ENCODE measurements around the gene SMIM36.
"Not testable (repeated sequence)": the region's sequence is repeated elsewhere in the genome, so short reads cannot be mapped to it uniquely, and the experiment has no call there.

Gene SMIM36

DNA sequence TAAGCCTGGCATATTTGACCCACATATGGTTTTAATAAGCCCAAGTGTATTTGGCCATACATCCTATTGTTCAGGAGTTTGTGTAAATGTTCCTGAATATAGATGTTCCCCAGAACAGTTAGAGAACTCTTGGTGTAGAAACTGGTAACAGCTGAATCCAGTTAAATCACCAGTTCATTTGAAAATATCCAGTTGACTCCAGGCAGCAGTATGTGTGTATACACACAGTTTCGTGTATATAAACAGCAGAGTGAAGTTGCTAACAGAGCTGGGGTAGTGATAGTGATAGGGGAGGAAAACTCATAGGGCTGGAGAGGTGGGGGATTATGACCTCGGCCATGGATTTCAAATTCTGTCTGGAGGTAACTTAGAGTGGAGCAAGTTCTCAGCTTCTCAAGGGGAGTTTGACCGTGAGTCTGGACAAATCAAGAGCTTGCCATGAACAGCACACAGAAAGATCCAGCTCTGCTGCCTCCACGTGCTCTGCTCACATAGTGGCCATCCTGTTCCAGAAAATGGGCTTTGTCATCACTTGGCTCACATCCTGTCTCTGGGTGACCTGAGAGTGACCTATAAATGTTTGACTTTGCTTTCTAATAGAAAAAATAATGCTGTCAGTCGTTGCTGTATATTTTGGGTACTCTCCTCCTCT, 59.0 kb downstream of the SMIM36 start:
- H3K27ac ChIP-seq (ENCODE audit: low read length), result peak overlapping the region; percentile 78
- no peaks in the 10 kb centered on the region for H3K36me3 ChIP-seq (ENCODE audit: control insufficient read depth in 1 of 2, insufficient read depth in 2 of 2, low read length in 2 of 2)
- H3K4me1 ChIP-seq (ENCODE audit: control insufficient read depth in 1 of 2, insufficient read depth in 2 of 2, low read length in 2 of 2), result peaks cover 4 to 19% of the 10 kb centered on the region in 2 donors
- no peaks in the 10 kb centered on the region for H3K27me3 ChIP-seq (ENCODE audit: low read depth, low read length)
- no peaks in the 10 kb centered on the region for H3K9me3 ChIP-seq (ENCODE audit: control insufficient read depth in 1 of 2, low read length in 2 of 2)
- H3K4me3 ChIP-seq (ENCODE audit: low read depth in 1 of 2, low read length in 2 of 2), result no peak overlapping the region

DNA sequence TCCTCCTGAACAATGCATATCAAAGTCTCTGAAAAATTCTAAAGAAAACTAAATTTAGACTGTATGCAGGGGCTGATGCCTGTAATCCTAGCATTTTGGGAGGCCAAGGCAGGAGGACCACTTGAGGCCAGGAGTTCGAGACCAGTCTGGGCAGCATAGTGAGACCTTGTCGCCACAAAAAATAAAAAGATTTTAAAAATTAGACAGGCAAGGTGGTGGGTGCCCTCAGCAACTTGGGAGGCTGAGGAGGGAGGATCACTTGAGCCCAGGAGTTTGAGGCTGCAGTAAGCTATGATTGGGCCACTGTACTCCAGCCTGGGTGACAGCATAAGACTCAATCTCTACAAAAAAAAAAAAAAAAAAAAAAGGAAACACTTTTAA, 59.5 kb downstream of the SMIM36 start:
- Histone ChIP-seq H3K9me3 (ENCODE audit: control insufficient read depth in 1 of 2, low read length in 2 of 2) (no peaks in the 10 kb centered on the region), H3K27me3 (ENCODE audit: low read depth, low read length) (no peaks in the 10 kb centered on the region), H3K27ac (ENCODE audit: low read length) (peak overlapping the region; percentile 78), H3K4me3 (ENCODE audit: low read depth in 1 of 2, low read length in 2 of 2) (peak overlapping the region in 1 of 2 donors; percentile 25), H3K4me1 (ENCODE audit: control insufficient read depth in 1 of 2, insufficient read depth in 2 of 2, low read length in 2 of 2) (peaks cover 4 to 19% of the 10 kb centered on the region in 2 donors), H3K36me3 (ENCODE audit: control insufficient read depth in 1 of 2, insufficient read depth in 2 of 2, low read length in 2 of 2) (no peaks in the 10 kb centered on the region)

DNA sequence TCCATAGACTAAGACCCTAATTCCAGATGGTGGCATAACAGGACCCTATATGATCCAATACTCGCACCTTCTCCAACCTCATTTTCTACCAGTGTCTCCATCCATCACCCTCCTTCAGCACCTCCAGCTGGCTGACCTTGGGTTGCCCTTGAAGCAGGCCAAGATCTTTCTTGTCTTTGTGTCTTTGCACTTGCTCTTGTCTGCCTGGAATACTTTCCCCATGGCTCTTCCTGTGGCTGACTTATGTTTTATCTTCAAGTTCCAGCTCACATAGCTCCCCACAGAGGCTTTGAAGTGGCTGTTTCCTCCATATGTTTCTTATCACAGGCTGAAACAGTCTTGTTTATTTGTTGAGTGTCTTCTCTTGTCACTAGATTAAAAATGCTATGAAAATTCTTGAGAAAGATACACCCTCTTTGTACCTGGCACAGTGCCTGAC, 60.0 kb downstream of the SMIM36 start:
- H3K4me1 ChIP-seq (ENCODE audit: control insufficient read depth in 1 of 2, insufficient read depth in 2 of 2, low read length in 2 of 2), result peaks cover 4 to 22% of the 10 kb centered on the region in 2 donors

DNA sequence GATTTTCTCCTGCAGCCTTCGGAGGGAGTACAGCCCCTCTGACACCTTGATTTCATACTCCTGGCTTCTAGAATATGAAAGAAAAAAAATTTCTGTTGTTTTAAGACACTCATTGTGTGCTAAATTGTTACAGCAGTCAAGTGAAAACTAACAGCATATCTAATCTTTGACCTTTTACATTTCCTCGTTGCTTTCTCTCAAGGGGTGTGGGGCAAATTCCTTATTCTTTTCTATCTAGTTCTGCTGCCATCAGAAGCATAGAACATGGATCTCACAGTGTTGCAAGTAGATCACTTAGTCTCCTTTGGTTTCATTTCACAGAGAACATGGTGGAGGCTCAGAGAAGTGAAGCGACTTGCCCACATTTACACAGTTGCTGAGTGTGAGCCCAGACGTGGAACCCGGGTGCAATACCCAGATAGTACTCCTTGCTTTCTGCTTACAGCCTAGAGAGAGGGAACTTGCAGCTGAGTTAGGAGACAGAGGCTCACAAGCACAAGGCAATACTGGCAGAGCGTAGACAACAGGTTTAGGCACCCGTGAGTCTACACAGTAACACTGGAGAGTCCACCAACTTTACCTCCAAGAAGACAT, 60.9 kb downstream of the SMIM36 start:
- H3K27me3 ChIP-seq (ENCODE audit: low read depth, low read length), result no peaks in the 10 kb centered on the region
- H3K4me3 ChIP-seq (ENCODE audit: low read depth in 1 of 2, low read length in 2 of 2), result no peak overlapping the region
- H3K36me3 ChIP-seq (ENCODE audit: control insufficient read depth in 1 of 2, insufficient read depth in 2 of 2, low read length in 2 of 2), result no peaks in the 10 kb centered on the region
- no peaks in the 10 kb centered on the region for H3K9me3 ChIP-seq (ENCODE audit: control insufficient read depth in 1 of 2, low read length in 2 of 2)
- no peak overlapping the region for H3K27ac ChIP-seq (ENCODE audit: low read length)
- peaks cover 4 to 24% of the 10 kb centered on the region in 2 donors for H3K4me1 ChIP-seq (ENCODE audit: control insufficient read depth in 1 of 2, insufficient read depth in 2 of 2, low read length in 2 of 2)

More for the DNA sequence above, 60.0 kb downstream of the SMIM36 start:
- H3K4me3 ChIP-seq (ENCODE audit: low read depth in 1 of 2, low read length in 2 of 2), result peak overlapping the region in 1 of 2 donors; percentile 25
- peak overlapping the region; percentile 78 for H3K27ac ChIP-seq (ENCODE audit: low read length)
- H3K27me3 ChIP-seq (ENCODE audit: low read depth, low read length), result no peaks in the 10 kb centered on the region
- no peaks in the 10 kb centered on the region for H3K9me3 ChIP-seq (ENCODE audit: control insufficient read depth in 1 of 2, low read length in 2 of 2)
- no peaks in the 10 kb centered on the region for H3K36me3 ChIP-seq (ENCODE audit: control insufficient read depth in 1 of 2, insufficient read depth in 2 of 2, low read length in 2 of 2)

DNA sequence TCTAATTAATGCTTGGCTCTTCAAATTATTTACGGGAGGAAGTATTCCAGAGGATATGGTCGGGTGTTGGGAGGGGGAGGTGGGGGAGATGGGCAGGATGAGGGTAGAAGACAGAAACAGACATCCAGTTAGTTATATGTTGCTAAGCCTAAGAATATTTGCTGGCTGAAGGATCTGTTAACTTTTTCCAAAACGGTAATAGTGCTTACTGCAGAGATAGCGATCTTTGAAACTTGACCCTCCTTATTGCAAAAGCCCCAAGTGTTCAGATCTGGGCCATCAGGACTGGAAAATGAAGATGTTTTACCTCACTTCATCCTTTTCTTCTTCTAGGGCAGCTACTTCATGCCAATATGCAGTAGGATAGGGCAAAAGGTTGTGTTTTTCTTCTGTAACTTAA, 62.6 kb downstream of the SMIM36 start:
- Histone ChIP-seq H3K4me3 (ENCODE audit: low read depth in 1 of 2, low read length in 2 of 2) (no peak overlapping the region), H3K9me3 (ENCODE audit: control insufficient read depth in 1 of 2, low read length in 2 of 2) (no peaks in the 10 kb centered on the region), H3K27ac (ENCODE audit: low read length) (no peak overlapping the region), H3K4me1 (ENCODE audit: control insufficient read depth in 1 of 2, insufficient read depth in 2 of 2, low read length in 2 of 2) (peaks cover under 1 to 21% of the 10 kb centered on the region in 2 donors), H3K36me3 (ENCODE audit: control insufficient read depth in 1 of 2, insufficient read depth in 2 of 2, low read length in 2 of 2) (no peaks in the 10 kb centered on the region), H3K27me3 (ENCODE audit: low read depth, low read length) (no peaks in the 10 kb centered on the region)

DNA sequence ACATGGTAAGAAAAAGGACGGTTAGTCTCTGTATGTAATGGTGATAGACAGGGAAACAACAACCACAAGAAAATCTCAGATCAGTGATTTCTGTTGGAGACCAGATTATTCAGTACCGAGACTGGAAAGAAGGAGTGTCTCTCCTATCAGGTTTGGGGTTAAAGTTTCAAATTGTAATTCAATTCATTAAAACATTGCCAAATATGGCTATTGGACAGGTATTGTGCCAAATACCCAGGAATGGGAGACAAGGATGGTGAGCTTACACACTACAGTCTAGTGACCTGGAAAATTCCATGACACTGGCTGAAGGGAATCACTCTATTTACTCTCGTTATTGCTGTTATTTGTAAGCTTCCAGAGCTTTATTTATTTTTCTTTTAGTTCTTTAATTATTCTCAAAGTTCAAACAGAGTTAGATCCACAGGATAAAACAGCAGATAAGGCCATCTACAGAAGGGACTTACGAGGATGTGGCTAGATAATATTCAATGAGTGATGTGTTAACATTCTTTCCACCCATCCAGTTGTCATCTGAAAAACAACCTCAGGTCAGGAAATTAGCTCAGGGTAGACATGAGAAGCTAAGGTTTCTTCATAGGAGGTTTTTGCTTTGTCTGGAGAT, 64.6 kb downstream of the SMIM36 start:
- H3K27me3 ChIP-seq (ENCODE audit: low read depth, low read length), result no peaks in the 10 kb centered on the region
- no peaks in the 10 kb centered on the region for H3K36me3 ChIP-seq (ENCODE audit: control insufficient read depth in 1 of 2, insufficient read depth in 2 of 2, low read length in 2 of 2)
- peak overlapping the region; percentile 24 for H3K27ac ChIP-seq (ENCODE audit: low read length)
- H3K4me1 ChIP-seq (ENCODE audit: control insufficient read depth in 1 of 2, insufficient read depth in 2 of 2, low read length in 2 of 2), result peaks cover 0 to 22% of the 10 kb centered on the region in 2 donors
- no peak overlapping the region for H3K4me3 ChIP-seq (ENCODE audit: low read depth in 1 of 2, low read length in 2 of 2)
- no peaks in the 10 kb centered on the region for H3K9me3 ChIP-seq (ENCODE audit: control insufficient read depth in 1 of 2, low read length in 2 of 2)

DNA sequence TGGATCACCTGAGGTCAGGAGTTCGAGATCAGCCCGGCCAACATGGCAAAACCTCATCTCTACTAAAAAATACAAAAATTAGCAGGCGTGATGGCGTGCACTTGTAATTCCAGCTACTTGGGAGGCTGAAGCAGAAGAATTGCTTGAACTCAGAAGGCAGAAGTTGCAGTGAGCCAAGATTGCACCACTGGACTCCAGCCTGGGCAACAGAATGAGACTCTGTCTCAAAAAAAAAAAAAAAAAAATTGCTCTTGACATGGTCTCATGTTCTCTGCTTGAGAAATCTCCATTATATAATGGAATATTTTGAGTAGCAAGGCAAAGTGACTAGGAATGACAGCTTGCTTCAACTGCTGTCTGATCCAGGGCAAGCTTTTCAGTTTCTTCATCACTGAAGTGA, 65.2 kb downstream of the SMIM36 start:
- H3K36me3 ChIP-seq (ENCODE audit: control insufficient read depth in 1 of 2, insufficient read depth in 2 of 2, low read length in 2 of 2); H3K4me3 ChIP-seq (ENCODE audit: low read depth in 1 of 2, low read length in 2 of 2); H3K27me3 ChIP-seq (ENCODE audit: low read depth, low read length); H3K9me3 ChIP-seq (ENCODE audit: control insufficient read depth in 1 of 2, low read length in 2 of 2): not testable (repeated sequence)
- Histone ChIP-seq H3K27ac (ENCODE audit: low read length) (peak overlapping the region; percentile 24), H3K4me1 (ENCODE audit: control insufficient read depth in 1 of 2, insufficient read depth in 2 of 2, low read length in 2 of 2) (peaks cover 0 to 23% of the 10 kb centered on the region in 2 donors)

DNA sequence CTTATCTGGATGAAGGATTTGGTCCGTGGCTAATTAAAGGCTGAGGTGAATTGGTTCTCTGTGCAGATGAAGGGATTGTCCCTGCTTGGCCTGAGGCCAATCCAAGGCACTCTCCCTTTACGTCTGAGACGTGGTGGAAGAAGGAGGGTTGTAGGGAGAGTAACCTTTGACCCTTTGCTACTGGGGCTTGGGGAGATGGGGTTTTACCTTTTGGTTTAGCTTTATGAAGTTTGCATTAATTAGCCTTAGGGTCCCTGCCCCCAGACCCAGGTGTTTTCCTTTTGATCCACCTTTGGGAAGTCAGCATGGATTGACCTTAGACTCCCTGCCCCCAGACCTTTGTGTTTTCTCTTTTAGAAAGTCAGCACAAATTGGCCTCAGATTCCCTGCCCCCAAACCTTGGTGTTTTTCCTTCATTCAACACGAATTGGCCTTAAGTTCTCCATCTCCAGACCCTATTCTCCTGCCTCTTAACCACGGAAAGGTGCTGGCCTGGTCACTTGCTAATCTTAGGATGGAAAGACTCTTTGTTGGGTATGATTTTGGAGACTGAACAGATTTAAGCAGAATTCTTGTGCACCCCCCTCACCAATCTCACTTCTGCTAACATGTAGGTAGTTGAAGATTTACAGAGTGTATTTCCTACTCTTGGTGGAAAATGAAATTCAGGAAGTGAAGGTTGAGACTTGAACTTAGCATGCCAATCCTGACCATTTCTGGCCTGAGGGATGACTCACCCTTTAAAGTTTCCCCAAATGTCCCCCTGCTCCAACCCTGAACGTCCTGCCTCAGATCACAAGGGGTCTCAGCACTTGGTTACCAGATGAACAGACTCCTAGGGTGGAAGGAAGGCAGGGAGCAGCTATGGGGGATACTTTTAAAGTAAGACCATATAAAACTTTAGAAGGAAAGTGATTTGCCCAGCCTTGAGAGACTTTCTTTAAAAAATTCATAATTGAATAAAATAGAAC, 66.5 kb downstream of the SMIM36 start:
- H3K4me3 ChIP-seq (ENCODE audit: low read depth in 1 of 2, low read length in 2 of 2), result no peak overlapping the region
- H3K36me3 ChIP-seq (ENCODE audit: control insufficient read depth in 1 of 2, insufficient read depth in 2 of 2, low read length in 2 of 2), result no peaks in the 10 kb centered on the region
- H3K27me3 ChIP-seq (ENCODE audit: low read depth, low read length), result no peaks in the 10 kb centered on the region
- no peaks in the 10 kb centered on the region for H3K9me3 ChIP-seq (ENCODE audit: control insufficient read depth in 1 of 2, low read length in 2 of 2)
- H3K27ac ChIP-seq (ENCODE audit: low read length), result peak overlapping the region; percentile 88
- peaks cover 0 to 25% of the 10 kb centered on the region in 2 donors for H3K4me1 ChIP-seq (ENCODE audit: control insufficient read depth in 1 of 2, insufficient read depth in 2 of 2, low read length in 2 of 2)

DNA sequence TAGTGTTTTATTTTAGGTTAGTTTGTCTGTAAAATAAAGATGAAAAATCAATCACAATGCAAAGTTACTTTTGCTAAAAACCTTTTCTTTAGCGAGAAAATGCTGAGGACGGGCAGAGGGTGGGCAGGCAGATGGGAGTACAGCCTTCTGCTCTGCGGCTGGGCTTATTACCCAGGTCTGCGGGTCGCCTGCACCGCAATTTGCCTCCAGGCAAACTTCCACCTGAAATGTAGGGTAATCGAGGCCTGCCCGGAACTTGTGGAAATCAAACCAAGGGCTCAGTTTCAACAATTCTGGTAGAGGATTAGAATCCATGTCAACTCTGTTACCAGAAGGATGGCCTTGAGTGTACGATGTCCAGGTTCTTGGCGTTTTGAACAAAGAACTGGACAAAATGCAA, 67.3 kb downstream of the SMIM36 start:
- Histone ChIP-seq H3K4me3 (ENCODE audit: low read depth in 1 of 2, low read length in 2 of 2) (no peak overlapping the region), H3K27me3 (ENCODE audit: low read depth, low read length) (no peaks in the 10 kb centered on the region), H3K27ac (ENCODE audit: low read length) (peak overlapping the region; percentile 88)

DNA sequence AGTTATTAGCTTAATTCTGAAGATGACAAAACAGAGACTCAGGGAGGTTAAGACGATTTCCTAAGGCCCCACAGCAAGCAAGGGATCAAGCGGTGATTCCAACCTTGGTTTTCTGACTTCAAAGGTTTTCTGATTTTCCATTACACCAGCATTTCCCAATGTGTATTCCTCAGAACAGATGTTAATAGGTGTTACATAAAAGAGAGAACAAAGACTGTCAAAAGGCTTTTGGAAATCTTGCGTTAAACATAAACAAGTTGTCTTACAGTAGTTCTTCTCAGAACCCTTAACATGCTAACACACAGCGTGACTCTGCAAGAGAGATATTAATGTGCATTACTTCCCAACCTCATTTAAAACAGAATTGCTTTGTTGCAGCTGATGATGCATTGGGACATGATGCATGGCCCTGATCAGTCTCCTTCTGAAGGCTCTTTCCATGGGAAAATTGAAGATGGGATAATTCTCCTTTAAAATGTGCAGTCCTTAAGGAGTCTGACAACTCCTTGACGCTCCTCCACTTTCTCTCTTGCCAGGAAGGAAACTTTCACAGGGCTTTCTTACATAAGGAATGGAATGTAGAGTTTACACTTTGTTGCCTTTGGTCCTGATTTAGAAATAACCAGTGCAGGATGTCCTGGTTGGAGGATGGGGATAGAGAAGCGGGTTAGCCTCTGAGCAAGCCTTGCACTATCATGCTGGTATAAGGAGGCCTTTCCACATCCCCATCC, 68.1 kb downstream of the SMIM36 start:
- Histone ChIP-seq H3K27ac (ENCODE audit: low read length) (peak overlapping the region; percentile 88), H3K36me3 (ENCODE audit: control insufficient read depth in 1 of 2, insufficient read depth in 2 of 2, low read length in 2 of 2) (no peaks in the 10 kb centered on the region), H3K27me3 (ENCODE audit: low read depth, low read length) (no peaks in the 10 kb centered on the region), H3K9me3 (ENCODE audit: control insufficient read depth in 1 of 2, low read length in 2 of 2) (no peaks in the 10 kb centered on the region), H3K4me1 (ENCODE audit: control insufficient read depth in 1 of 2, insufficient read depth in 2 of 2, low read length in 2 of 2) (peaks cover 0 to 22% of the 10 kb centered on the region in 2 donors), H3K4me3 (ENCODE audit: low read depth in 1 of 2, low read length in 2 of 2) (no peak overlapping the region)

More for the DNA sequence above, 67.3 kb downstream of the SMIM36 start:
- no peaks in the 10 kb centered on the region for H3K9me3 ChIP-seq (ENCODE audit: control insufficient read depth in 1 of 2, low read length in 2 of 2)
- peaks cover 0 to 24% of the 10 kb centered on the region in 2 donors for H3K4me1 ChIP-seq (ENCODE audit: control insufficient read depth in 1 of 2, insufficient read depth in 2 of 2, low read length in 2 of 2)
- H3K36me3 ChIP-seq (ENCODE audit: control insufficient read depth in 1 of 2, insufficient read depth in 2 of 2, low read length in 2 of 2), result no peaks in the 10 kb centered on the region

All from muscle layer of duodenum (tissue), 2 donors.